Measurements from ENCODE around the gene H6PD.
"Not testable (repeated sequence)": the region's sequence is repeated elsewhere in the genome, so short reads cannot be mapped to it uniquely, and the experiment has no call there.

Gene H6PD

DNA sequence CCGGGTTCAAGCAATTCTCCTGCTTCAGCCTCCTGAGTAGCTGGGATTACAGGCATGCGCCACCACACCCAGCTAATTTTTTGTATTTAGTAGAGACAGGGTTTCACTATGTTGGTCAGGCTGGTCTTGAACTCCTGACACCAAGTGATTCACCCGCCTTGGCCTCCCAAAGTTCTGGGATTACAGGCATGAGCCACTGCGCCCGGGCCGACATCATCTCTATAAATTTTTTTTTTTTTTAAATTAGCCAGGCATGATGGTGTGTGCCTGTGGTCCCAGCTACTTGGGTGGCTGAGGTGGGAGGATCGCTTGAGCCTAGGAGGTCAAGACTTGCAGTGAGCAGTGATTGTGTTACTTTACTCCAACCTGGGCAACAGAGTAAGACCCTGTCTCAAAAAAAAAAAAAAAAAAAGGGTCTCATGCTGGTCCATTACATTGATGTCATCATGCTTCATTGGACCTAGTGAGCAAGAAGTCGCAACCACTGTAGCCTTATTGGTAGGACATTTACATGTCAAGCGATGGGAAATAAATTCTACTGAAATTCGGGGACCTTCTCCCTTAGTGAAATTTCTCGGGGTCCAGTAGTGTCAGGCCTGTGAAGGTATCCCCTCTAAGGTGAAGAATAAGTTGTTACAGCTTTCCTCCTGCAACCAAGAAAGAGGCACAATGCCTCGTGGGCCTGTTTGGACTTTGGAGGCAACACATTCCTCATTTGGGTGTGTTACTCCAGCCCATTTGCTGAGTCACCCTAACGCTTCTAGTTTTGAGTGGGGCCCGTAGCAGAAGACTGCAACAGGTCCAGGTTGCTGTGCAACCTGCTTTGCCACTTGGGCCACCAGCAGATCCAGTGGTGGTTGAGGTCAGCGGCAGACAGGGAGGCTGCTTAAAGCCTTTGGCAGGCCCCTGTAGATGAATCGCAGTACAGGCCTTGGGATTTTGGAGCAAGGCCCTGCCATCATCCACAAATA is 65.3 kb downstream of the H6PD start:
- DNase-seq (ENCODE audit: low read depth): not testable (repeated sequence)

DNA sequence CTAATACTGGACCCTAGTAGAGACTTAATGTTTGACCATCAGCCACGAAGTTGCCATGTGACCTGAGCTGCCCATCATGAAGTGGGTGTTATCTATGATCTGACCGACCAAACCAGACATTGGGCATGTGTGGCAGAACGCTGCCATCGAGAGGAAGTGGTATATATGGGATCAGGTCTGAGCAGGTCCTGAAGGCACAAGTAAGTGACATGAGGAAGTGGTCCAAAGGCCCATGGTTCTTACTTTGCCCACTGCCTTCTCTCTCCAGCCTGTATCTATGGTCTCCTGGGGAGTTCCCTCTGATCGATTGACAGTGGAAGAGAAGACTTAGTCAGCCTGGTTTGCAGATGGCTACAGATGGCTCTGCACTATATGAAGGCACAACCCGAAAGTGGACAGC is 66.0 kb downstream of the H6PD start:
- DNase-seq (ENCODE audit: low read depth): no peak

DNA sequence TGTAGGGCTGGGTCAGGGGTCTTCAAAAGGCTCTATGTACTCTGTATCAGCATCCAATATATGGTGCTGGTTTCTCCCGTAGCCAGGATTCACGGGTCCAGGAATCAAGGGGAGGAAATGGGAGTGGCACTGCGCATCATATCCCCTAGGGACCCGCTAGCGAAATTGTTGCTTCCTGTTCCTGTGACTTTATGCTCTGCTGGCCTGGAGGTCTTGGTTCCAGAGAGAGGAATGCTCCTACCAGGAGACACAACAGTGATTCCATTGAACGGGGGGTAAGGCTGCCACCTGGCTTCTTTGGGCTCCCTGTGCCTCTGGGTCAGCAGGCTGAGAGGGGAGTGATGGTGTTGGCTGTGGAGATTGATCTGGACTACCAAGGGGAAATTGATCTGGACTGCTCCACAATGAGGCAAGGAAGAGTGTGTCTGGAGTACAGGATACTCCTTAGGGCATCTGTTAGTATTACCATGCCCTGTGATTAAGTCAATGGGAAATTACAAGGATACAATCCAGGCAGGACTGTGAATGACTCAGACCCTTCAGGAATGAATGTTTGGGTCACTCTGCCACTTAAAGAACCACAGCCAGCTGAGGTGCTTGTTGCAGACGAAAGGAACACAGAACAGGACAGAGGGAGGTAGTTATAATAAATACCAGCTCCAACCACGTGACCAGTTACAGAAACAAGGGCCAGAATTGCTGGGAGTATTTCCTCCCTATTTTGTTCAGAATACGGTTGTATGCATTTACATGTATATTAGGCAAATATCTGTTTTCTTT is 68.4 kb downstream of the H6PD start:
- no peak for DNase-seq (ENCODE audit: low read depth)

DNA sequence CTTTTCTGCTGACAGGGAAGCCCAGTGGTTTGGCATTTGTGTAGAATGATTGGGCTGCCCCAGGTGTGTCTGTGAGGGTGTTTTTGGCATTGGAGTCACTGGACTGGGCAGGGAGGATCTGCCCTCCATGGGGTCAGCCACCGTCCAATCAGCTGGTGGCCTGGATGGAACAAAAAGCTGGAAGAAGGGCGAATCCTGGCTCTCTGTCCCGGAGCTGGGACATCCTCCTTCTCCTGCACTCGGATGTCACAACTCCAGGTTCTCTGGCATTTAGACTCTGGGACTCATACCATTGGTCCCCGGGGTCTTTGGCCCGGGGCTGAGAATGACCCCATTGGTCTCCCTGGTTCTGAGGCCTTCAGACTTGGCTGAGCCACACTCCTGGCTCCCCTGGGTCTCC is 69.3 kb downstream of the H6PD start:
- DNase-seq (ENCODE audit: low read depth): no peak

DNA sequence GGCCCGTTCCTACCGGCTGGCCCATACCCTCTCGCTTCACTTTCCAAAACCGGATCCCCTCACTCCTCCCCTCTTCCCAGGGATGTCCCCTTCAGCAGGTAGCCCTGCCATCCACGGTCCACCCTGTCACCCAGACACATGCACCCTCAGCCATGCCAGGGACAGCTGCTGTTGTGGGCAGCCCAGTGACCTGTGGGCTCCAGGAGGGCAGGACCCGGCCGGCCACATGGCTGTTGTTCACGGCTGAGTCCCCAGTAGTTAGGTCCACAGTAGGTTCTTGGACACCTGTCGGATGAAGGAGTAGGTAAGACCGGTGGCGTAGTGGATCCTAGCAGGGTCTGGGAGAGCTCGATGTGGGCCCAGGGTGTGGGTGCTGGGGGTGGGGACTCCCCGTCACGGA is 70.6 kb downstream of the H6PD start:
- DNase-seq (ENCODE audit: low read depth): no peak

DNA sequence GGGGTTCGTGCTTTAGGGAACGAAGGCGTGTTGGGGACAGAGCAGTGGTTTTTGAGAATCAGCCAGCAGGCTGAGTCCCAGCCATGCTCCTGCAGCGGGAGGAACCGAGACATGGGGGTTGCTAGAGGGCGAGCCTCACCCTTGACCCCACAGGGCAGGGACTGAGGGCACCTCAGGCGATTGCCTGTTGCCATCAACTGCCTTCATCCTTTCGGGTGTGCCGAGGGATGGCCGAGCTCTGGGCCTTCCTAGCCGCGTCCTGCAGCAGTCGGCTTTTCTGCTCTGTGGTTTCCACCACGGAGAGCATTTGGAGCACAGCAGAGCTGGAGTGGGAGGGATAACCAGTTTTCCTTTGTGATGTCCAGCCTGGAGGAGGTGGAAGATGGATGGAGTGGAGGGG is 71.4 kb downstream of the H6PD start:
- no peak for DNase-seq (ENCODE audit: low read depth)

DNA sequence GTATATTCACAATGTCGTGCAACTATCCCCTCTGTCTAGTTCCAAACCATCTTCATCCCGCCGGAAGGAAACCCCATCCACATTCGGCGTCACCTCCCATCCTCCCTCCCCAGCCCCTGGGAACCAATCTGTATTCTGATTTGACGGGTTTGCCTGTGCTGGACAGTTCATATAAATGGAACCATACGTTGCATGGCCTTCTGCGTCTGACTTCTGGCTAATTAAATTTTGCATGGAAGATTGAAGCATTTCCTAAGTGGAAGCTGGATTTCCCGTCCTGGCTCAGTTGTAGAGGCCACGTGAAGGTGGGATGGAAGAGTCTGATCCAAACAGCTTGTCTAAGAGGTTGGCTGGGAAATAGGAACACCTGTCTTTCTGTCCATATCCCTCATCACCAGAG is 72.7 kb downstream of the H6PD start:
- no peak for DNase-seq (ENCODE audit: low read depth)

DNA sequence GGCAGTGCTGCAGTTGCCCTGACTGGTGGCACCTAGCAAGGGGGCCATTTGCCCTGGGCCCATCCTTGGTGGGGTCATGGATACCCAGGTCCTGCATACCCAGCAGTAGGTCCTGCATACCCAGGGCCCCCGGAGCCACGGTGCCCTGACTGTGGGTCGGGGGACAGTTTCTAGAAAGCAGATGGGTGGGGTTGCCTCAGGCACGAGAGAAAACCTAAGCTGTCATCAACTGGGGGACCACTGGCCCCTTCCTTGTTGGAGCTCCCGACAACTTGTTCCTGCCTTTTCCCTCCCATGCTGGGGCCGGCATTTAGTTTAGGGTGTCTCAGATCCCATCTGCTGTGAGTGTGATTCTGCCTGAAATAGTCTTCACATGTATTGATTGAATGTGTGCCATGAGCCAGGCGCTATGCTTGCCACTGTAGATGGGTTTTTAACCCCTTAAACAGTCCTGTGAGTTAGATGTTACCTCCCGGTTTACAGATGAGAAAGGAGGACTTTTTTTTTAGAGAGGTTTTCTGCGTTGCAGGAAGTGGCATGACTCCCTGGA is 73.7 kb downstream of the H6PD start:
- DNase-seq (ENCODE audit: low read depth): no peak

DNA sequence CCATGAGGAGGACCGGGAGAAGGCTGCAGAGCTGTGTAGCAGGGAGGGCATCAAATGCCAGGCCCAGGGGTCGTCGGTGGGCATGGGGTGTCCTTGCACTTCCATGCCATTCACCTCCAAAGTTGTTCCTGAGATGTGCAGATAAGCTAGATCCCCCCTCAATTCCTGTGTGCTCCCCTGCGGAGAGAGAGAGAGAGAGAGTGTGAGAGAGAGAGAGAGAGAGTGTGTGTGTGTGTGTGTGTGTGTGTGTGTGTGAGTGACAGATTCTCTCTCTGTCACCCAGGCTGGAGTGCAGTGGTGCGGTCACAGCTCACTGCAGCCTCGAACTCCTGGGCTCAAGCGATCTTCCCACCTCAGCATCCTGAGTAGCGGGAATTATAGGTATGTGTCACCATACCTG is 74.5 kb downstream of the H6PD start:
- DNase-seq (ENCODE audit: low read depth): no peak

DNA sequence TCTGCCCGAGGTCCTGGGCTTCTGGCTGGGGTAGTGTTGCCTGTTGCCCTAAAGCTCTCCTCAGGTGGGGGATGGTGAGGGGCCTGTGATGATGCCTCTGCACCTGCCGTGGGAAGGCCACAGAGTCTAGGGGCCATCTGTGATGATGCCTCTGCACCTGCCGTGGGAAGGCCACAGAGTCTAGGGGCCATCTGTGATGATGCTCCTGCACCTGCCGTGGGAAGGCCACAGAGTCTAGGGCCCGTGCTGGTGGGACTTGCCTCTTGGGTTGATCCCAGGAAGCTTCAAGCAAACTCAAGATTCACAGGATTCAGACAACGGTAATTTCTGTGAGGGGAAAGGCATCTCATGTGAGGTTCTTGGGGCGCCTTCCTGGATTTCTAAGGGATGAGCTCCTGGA is 75.4 kb downstream of the H6PD start:
- no peak for DNase-seq (ENCODE audit: low read depth)

DNA sequence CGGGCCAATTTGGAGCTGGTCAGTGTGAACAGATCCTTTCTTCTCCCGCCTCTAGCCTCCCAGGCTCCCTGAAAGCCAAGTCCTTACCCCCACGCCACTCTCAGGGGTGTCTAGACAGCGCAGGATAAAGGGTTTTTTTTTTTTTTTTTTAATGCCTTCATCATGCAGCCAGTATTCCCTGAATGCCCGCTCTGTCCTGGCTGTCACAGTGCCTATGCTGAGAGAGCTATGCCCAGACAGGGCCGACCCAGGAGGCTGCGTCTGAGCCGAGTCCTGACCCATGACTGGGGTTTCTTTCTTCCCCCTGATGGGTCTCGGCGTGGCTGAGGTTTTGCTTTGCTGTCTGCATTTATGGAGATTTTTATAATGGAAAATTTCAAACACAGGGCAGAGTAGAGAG is 76.5 kb downstream of the H6PD start:
- DNase-seq (ENCODE audit: low read depth): no peak

DNA sequence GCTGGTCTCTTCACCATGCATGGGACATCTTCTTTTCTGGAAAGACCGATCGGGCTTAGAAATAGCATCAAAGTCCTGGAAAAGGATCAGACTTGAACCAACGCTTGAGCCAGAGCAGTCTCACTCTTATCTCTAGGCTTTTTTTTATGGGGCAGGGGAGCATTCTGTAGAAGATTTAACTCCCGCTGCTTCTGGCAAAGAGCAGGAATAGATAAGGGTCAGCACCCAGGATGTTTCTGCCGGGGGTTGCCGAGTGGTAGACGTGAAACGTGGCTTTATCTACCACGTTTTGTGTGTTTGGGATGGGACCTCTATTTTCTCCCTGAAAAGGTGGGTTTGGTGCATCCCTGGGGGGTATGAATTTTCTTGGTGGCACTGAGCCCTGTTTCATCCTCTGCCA is 76.9 kb downstream of the H6PD start:
- DNase-seq (ENCODE audit: low read depth): no peak

DNA sequence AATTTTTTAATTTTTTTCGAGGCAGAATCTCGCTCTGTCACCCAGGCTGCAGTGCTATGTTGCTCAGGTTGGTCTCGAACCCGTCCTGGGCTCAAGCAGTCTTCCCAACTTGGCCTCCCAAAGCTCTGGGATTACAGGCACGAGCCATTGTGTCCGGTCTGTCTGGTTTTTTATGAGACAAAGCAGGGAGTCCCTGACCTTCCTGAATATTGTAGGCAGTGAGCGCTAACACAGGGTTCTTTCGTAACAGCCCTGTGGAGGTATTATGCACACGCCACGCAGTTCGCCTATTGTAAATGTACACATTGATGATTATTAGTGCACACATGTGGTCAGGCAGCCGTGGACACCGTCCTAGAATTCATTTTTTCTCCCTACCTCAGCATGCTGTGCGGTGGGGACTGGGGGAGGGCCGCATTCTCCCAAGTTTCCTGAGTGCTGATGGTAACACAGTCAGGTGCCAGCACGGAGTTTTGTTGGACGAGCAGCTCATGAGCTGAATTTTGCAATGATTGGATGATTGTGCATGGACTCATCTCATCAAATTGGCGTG is 77.7 kb downstream of the H6PD start:
- DNase-seq (ENCODE audit: low read depth): no peak

DNA sequence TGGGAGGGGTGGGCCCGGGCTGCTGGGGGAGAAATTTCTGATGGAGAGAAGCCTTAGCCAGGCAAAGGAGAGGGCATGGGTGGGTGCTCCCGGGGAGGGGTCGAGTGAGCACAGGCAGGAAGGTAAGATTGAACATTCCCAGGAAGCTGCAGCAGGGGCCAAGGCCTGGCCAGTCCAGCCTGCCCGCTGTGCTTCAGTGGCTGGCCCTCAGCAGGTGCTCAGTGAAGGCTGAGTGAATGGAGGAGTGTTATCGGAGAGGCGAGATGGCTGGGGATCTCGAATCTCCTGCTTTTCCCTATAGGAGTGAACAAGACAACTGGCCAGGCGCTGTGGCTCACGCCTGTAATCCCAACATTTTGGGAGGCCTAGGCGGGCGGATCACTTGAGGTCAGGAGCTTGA is 79.0 kb downstream of the H6PD start:
- DNase-seq (ENCODE audit: low read depth): no peak

DNA sequence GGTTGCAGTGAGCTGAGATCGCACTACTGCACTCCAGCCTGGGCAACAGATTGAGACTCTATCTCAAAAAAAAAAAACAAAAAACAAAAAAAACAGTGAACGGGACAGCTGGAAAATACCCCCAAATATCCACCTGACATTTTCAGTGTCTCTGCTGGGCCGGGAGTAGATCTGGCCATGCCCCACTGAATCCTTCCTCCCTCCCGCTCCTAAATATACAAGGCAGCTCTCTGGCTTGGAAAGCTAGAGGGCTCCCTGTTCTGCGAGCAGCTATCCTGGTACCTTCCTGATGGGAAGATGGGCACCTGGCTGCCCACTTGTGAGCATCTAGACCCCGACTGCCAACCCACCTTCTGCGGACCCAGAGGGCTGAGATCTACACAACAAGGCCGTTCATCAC is 79.5 kb downstream of the H6PD start:
- DNase-seq (ENCODE audit: low read depth): no peak

DNA sequence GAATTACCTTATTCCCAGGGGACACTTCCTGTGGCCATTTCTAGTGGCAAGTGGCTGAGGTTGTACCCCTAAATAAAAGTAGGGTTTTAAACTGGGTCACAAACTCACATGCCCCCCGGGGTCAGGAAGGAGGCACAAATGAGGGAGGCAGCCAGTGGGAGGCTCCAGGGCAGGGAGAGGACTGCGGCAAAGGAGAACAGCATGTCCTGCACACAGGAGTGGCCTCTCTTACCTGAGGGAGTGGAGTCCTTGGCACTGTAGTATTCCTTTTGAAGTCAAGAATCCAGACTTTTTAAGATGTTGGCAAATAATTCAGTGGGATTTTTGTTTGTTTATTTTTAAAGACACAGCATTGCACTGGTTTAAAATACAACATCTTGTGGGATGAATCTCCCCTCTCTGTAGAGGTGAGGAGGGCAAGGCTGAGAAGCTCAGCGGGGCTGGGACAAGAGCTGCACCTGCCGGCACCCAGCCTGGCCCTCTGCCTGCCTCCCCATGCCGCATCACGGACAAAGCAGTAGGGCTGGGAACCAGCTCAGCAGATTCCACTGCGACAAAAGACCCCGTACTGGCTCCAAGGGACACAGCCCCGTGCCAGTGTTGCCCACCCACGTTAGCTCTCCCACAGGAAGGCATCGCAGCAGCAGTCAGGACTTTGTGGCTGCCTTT is 80.3 kb downstream of the H6PD start:
- DNase-seq (ENCODE audit: low read depth): no peak

DNA sequence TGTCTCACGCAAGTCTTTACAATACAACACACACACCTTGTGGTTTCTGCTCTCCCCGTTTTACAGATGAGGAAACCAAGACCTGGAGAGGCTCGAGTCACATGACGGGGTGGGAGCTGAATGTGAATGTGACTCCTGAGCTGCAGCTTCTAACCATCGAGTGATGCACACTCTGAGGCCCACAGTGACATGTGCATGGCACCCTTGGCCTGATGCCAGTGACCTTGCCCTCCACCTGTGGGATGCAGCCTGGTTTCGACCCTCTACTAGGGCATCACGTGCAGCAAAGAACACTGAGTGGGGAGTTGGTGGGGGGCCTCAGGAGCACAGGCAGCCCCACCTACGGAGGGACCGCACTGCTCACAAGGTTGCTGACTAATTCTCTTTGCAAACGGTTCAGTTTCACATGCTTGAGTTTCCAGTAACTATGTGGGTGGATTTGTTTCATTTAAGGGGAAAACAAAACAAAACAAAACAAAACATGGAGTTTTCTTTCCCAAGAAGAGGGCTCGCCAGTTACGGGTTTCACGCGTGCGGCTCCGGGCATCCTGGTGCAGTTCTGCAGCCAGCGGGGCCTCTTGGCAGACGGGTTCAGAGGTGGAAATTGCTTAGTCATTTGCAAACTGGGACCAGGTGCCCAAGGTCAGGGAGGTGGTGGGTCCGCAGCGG is 81.0 kb downstream of the H6PD start:
- DNase-seq (ENCODE audit: low read depth): no peak

DNA sequence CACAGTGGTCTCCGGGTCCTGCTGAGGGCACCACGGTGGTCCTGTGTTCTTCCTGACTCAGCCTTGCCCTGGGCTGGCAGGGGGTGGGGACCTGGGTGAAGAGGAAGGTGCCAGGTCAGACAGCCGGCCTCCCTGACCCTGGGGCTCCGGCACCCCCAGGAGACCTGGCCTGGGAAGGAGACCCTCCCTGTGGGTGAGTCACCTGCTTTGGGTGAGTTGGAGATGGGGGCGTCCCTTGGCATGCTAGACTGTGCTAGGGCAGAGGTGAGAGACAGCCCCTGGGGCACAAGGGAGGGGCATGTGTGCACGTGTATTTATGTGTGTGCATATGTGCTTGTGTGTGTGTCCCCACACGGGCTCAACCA is 81.5 kb downstream of the H6PD start:
- no peak for DNase-seq (ENCODE audit: low read depth)

DNA sequence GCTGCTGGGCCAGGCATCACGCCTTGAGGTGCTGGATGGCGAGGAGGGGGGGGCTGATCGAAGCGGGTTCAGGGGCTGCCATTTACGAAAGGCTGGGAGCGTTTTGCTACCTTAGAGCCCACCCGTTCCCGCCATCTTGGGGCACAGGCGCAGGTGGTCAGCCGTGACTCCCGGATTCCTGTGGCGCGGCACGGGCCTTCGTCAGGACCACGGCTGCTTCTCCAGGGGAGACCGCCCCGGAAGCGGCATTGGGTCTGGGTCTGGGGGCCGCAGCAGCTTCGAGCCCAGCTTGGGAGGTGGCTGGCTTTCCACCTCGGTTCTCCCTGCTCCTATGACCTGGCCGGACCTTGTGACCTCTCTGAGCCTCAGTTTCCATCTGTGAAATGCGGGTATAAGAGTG is 81.9 kb downstream of the H6PD start:
- no peak for DNase-seq (ENCODE audit: low read depth)

DNA sequence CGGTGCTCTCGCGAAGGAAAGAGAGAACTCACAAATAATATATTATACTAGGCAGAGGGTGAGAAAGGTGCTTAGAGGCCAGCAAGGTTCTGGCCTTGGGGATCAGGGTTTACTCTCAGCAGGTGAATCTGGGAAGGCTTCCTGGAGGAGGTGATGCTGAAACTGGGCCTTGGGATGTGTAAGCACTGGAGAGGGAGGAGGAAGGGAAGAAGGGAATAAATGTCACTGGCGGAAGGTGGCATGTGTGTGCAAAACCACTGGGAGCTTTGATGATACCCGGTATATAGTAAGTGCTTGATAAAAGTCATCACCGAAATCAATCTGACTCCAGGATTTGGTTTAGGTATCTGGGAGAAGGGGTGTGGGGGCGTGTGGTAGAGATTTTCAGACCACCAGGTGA is 82.5 kb downstream of the H6PD start:
- DNase-seq (ENCODE audit: low read depth): no peak

DNA sequence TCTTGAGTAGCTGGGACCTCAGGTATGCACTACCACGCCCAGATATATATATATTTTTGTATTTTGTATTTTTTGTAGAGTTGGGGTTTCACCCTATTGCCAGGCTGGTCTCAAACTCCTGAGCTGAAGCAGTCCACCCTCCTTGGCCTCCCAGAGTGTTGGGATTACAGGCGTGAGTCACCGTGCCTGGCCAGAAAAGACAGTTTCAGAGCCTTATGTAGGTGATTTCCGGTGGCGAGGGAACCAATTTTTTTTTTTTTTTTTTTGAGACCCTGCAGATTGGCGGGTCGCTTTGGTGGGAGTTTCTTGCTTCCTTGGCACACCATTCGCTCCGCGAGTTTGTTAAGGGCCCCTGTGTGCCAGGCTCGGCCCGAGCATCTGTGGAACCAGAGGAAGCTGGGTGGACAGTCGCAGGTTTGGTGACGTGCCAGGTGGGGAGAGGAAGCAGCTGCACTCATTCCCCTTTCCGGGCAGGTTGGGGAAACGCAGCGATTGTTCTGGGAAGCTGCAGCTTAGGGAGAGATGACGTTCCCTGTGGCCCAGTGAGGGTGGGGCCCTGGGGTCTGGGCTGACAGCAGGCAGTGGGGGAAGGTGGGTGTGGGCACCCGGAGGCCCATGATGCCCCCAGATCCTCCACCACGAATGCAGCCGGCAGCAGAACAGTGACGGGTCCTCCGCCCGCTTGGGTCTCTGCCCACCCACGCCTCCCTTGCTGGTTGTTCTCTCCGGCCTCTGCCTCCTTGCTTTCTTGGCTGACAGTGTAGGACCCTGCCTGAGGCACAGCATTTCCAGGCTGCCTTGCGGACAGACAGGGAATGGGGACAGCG is 83.2 kb downstream of the H6PD start:
- no peak for DNase-seq (ENCODE audit: low read depth)
